ENCODE results near the gene STARD4.

DNA sequence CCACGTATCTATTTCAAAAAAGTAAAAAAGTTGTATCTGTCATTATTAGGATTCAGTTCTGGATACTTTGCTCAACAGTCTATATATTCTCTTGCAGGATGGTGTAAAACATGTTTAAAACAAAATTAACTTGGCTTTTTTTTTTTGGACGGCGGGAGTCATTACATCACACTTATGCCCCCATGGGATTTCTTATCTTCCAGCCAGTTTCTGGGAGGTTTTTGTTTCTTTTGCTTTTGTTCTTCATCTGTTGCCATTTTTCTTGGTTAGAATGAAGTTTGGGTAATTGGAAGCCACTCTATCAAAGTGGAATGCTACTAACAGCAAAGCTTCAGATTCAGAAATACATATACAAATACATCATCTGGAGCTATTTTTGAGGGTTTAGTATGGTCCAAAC, 1.8 kb upstream of the STARD4 start:
- no peak for TF ChIP-seq POLR2A (IDR thresholded peaks at IDR 0.05)
- TF ChIP-seq, protein P1, sequence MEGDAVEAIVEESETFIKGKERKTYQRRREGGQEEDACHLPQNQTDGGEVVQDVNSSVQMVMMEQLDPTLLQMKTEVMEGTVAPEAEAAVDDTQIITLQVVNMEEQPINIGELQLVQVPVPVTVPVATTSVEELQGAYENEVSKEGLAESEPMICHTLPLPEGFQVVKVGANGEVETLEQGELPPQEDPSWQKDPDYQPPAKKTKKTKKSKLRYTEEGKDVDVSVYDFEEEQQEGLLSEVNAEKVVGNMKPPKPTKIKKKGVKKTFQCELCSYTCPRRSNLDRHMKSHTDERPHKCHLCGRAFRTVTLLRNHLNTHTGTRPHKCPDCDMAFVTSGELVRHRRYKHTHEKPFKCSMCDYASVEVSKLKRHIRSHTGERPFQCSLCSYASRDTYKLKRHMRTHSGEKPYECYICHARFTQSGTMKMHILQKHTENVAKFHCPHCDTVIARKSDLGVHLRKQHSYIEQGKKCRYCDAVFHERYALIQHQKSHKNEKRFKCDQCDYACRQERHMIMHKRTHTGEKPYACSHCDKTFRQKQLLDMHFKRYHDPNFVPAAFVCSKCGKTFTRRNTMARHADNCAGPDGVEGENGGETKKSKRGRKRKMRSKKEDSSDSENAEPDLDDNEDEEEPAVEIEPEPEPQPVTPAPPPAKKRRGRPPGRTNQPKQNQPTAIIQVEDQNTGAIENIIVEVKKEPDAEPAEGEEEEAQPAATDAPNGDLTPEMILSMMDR (IDR thresholded peaks at IDR 0.05) = no peak
- TF ChIP-seq EP300 (IDR thresholded peaks at IDR 0.05) = no peak
- TF ChIP-seq POLR2AphosphoS5 (IDR thresholded peaks at IDR 0.05) = no peak
